ENCODE results near the gene PATZ1.

DNA sequence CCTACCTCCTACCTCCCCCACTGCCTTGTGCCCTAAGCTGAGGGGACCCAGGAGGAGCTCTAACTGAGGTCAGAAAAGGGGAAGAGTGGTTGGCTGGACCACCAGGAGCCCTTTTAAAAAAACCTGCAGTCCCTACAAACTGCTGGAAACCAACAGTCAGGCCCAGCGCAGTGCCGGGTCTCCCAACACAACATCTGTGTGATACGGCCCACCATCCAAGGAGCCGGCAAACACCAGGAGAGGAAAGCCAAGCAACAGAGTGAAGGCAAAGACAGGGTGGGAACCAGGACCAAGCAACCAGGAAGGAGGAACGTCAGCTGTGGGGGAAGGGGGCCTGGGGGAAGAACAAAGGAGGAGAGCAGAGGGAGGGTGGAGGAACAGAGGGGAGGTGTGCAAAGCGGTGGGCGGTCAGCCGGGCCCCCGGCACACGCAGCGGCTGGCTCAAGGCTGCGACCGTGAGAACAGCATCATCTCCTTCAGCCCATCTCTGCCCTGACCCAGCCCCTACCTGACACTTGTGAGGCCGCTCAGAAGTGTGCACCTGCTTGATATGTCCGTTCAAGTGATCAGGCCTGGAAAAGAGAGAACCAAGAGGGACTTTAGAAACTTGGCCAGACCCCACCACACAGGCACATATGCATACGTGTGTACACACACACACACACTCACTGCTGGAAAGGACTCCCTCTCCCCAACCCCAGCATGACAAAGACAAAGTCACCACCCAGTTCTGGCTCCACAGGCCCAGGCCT, 3.6 kb downstream of the PATZ1 start:
- TF ChIP-seq ZFX (IDR thresholded peaks at IDR 0.05) (no peak), CTCF (conservative IDR thresholded peaks at IDR 0.05) (no peak)
